ENCODE measurements around the gene NAGS.

Gene NAGS

GRCh38 chr17:43986225-43986981, 18.0 kb upstream of the NAGS start:
- DNase-seq, result no peak

DNA sequence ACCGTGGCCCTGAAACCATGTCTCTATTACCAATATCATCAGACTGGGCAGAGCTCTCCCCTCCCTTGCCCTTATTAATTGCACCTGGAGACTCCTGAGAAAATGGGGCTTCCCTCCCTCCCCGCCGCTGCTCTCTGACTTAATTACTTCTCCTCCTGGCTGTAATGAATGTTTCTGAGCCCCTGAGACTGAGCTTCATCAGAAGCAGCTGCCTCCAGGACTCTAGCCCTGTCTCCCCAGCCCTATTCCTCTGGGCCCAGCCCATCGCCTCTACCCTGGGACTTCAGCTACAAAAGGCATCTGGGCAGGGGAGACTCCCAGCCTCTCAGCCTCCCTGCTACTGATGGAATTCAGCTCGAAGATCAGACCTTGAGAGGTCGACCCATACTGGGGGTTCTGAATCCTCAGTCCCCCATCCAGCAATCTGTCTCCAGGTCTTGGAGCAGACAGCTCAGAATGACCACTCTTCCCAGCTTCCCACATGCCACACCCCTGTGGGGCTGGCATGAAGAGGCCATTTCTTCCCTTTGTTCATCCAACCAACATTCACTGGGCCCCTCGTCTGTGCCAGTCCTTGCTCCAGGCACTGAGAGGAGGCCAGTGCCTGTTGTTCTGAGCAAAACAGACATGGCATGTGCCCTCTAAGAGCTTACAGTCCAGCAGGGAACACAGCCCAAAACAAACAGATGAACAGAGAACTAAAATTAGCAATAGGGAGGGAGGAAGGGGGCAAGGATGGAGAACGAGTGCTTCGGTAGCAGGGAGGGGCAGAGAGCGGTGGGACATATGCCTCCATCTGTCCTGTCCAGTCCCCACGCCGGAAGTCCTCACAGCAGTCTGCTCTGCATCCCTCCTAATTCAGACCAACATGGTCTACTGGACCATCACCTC, 17.0 kb upstream of the NAGS start:
- DNase-seq, result no peak

DNA sequence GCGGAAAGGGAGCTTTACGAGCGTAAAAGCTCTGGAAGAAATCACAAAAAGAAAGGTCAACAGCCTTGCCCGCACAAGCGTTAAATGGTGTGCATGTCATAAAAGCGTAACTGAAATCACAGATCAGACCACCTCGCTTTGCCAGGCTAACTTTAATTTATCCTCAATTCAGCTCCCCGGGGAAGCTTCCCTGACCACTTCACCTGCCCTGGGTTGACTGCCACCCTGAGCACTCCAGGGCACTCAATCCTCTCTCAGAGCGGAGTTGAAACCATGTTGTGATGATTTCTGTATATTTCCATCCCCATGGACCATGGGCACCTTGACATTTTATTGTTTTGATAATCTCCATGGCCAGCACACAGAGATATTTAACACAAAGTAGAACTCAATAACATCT, 16.1 kb upstream of the NAGS start:
- DNase-seq, result peak; percentile 67

GRCh38 chr17:43992641-43993040, 11.8 kb upstream of the NAGS start:
- no peak for DNase-seq

- peak; percentile 32 for DNase-seq
Observed at GRCh38 chr17:43994272-43995149, 9.9 kb upstream of the NAGS start.

- DNase-seq, result no peak
Observed at GRCh38 chr17:43995150-43995471, 9.3 kb upstream of the NAGS start.

- DNase-seq, result peak; percentile 13
Observed at GRCh38 chr17:43997180-43997579, 7.2 kb upstream of the NAGS start.

DNA sequence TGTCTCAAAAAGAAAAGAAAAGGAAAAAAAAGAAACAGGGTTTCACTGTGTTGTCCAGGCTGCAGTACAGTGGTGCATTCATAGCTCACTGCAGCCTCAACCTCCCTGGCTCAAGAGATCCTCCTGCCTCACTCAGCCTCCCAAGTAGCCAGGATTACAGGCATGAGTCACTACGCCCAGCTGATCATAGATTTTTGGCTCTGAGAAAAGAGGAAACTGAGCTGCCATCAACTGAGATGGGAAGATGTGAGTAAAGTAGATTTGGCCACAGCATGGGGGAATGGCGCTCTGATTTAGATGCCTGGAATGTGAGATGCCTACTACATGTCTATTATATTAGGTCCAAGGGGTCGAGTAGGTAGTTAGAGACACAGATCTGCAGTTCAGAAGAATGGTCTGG, 5.9 kb upstream of the NAGS start:
- no peak for DNase-seq

- DNase-seq, result no peak
Observed at GRCh38 chr17:43999024-43999423, 5.4 kb upstream of the NAGS start.

GRCh38 chr17:44000141-44000860, 4.1 kb upstream of the NAGS start:
- no peak for DNase-seq

DNA sequence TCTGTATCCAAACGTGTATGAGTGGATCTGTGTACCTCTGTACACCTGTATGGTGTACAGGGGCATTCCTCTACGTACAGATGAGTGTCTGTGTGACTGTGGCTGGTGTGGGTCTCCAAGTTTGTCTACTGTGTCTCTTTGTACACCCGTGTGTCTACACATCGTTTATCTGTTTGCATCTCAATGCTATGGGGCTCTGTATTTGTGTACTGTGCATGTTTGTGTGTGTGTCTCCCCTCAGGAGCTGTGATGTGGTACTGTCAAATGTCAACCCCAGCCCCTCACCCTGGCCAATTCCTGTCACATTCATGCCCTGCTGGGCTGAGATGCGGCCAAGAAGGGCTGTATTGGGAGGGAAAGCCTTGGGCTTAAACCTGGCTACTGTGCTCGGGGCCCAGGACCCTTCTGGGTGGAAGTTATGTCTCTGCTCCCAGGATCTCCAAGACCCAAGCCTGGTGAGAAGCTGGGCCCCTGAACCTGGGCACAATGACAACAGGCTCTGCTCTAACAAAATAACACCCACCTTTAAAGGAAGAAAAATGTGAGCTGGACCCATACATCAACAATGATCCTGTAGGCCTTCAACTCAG, 3.5 kb upstream of the NAGS start:
- no peak for DNase-seq

DNA sequence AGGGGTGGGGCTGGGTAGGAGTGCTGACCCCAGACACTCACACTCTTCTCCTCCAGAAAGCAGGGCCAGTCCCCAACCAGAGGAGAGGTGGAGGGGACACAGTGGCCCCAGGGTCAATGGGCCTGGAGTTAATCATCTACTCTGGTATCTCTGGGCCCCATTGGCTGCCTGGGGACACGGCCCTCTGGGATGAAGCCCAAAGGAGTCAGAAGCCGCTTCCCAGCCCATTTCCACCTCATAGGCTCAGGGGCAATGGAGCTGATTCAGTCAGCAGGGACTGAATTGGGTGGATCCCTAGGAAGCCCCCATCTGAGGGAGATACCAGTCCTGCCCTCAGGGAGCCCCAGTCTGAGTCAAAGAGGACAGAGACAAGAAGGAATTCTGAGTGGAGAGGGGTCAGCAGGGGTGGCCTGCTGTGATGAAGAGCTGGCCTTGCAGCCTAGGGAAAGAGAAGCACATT, 2.9 kb upstream of the NAGS start:
- no peak for DNase-seq

DNA sequence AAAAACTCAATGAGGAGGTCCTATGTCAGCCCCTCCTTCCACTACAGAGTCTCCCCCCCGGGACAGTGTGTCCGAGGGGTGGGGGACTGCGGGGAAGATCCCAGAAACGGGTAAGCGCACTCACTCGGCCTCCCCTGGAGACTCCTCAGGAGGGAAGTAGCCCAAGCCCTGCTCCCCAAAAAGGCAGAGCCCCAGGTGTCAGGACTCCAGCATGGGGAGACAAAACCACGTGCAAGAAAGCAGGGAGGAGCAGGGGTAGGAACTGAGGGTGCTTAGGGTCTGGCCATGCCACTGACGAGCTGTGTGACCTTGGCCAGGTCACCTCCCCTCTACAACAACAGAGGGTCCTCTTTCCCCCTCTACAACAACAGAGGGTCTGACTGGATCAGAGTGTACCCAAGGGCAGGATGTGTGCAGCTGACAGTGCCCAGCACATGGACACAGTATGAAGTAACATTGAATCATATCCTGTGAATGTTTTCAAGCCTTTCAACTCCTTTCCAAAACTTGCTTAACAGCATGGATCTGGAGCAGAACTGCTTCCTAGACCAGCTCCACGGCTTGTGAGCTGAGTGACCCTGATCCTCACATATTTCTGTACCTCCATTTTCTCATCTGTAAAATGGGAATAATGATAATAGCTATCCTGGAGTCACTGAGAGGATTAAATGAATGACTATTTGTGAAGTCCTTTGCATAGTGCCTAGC, 2.1 kb upstream of the NAGS start:
- no peak for DNase-seq

DNA sequence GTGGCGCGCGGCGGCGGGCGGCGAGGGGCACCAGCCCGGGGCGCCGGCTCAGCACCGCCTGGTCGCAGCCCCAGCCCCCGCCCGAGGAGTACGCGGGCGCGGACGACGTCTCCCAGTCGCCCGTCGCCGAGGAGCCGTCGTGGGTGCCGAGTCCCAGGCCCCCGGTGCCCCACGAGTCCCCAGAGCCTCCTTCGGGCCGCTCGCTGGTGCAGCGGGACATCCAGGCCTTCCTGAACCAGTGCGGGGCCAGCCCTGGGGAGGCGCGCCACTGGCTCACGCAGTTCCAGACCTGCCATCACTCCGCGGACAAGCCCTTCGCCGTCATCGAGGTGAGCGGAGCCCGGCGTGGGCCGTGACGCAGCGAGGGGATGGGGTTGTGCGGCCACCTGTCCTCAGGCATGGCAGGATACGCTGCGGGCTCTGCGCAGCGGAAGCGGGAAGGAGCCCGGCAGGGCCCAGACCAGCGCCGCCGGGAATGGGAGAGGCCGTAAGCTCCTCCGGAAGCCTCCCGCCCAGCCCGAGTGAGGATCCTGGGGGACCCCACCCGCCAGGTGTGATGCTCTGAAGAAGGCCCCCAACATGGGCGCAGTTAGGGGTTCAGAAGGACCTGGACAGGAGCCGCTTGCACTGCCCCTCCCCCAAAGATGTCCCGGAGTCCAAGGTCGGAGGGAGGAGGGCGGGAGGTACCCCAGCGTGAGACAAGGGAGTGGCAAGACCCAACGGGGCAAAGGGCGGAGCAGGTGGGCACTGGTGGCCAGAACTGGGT, 522 bp downstream of the NAGS start:
- no peak for DNase-seq

DNA sequence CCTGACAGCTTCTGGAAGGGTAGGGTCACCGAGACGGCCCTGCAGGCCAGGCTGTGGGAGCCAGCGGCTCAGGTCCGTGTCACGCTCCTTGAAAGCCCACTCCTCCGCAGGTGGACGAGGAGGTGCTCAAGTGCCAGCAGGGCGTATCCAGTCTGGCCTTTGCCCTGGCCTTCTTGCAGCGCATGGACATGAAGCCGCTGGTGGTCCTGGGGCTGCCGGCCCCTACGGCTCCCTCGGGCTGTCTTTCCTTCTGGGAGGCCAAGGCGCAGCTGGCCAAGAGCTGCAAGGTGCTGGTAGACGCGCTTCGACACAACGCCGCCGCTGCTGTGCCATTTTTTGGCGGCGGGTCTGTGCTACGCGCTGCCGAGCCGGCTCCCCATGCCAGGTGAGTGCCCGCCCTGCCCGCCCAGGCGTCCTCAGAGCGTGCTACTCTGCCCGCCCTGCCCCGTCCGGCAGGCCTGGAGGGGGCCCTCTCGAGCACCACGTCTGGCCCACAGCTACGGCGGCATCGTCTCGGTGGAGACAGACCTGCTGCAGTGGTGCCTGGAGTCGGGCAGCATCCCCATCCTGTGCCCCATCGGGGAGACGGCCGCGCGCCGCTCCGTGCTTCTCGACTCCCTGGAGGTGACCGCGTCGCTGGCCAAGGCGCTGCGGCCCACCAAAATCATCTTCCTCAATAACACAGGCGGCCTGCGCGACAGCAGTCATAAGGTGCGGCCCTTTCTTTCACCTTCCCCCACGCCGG, 1.3 kb downstream of the NAGS start:
- DNase-seq, result peak; percentile 63

DNA sequence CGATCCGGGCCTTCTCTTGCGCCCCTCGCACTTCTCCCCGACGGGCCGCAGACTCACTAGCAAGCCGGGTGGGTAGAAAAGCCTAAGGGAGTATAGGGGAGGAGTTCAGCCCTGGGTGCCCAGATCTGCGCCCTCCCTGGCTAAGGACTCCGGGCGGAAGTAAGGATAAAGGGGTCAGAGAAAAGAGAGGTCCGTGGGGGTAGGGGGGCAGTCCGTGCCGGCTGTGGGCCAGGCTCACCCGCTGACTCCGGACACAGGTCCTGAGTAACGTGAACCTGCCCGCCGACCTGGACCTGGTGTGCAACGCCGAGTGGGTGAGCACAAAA, 1.8 kb downstream of the NAGS start:
- peak; percentile 57 for DNase-seq

- DNase-seq, result peak; percentile 92
Observed at GRCh38 chr17:44006598-44007345, 2.4 kb downstream of the NAGS start.

GRCh38 chr17:44007346-44008204, 3.2 kb downstream of the NAGS start:
- no peak for DNase-seq

Data from DMS79 treated with DMSO at 0.1 percent for 48 hours (cell line).